ENCODE results near the gene MKLN1.

The MKLN1 gene

DNA sequence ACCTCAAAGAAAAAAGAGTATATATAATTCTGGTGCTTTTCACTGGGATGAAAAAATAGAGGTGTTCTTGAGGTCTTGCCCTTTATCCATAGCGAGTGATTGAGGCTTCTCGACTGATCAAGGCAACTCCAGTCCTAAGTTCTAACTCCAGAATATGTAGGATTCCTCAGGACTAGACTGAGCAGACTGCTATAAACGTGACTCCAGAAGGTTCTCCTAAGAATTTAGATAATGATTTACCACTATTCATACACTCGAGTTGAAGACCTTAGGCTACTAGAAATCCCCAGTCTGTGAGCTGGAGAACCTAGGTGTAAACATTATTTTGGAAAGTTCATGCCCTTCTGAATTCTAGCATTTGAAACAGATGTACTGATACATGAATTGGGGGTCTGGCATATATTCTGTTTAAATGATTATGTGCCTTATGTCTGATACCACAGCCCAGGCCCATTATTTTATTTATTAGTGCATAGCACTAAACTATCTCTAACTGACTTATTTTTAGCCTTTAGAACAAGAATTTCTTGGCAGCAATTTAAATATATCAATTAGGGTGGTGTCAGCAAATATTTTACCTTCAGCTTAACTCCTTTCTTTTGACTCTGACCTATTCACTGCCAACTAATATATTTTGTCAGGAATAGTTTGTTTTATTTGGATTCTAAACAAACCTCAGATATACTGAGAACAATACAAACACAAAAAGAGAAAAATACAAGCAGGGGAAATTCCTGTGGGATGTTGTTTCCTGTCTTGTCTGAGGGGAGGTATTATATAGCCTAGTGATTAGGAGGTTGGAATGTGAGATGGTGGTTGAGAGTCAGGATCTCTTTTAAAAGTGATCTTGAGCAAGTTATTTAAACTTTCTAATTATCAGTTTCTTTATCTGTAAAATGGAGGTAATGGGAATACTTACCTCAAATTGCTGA is 153.0 kb downstream of the MKLN1 start:
- TF ChIP-seq, protein P1, sequence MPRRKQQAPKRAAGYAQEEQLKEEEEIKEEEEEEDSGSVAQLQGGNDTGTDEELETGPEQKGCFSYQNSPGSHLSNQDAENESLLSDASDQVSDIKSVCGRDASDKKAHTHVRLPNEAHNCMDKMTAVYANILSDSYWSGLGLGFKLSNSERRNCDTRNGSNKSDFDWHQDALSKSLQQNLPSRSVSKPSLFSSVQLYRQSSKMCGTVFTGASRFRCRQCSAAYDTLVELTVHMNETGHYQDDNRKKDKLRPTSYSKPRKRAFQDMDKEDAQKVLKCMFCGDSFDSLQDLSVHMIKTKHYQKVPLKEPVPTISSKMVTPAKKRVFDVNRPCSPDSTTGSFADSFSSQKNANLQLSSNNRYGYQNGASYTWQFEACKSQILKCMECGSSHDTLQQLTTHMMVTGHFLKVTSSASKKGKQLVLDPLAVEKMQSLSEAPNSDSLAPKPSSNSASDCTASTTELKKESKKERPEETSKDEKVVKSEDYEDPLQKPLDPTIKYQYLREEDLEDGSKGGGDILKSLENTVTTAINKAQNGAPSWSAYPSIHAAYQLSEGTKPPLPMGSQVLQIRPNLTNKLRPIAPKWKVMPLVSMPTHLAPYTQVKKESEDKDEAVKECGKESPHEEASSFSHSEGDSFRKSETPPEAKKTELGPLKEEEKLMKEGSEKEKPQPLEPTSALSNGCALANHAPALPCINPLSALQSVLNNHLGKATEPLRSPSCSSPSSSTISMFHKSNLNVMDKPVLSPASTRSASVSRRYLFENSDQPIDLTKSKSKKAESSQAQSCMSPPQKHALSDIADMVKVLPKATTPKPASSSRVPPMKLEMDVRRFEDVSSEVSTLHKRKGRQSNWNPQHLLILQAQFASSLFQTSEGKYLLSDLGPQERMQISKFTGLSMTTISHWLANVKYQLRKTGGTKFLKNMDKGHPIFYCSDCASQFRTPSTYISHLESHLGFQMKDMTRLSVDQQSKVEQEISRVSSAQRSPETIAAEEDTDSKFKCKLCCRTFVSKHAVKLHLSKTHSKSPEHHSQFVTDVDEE (CRISPR knock-in tag; IDR thresholded peaks at IDR 0.05) = no peak
- TF ChIP-seq ZC3H10 (CRISPR knock-in tag; IDR thresholded peaks at IDR 0.05) = no peak
- no peak for TF ChIP-seq PATZ1 (CRISPR knock-in tag; IDR thresholded peaks at IDR 0.05; ENCODE audit: borderline replicate concordance)
- TF ChIP-seq TOX (CRISPR knock-in tag; IDR thresholded peaks at IDR 0.05; ENCODE audit: borderline replicate concordance) = no peak
- peak; percentile 46; the same call in 1 of the 2 replicates for TF ChIP-seq ISL1 (CRISPR knock-in tag; IDR thresholded peaks at IDR 0.05)
- no peak for TF ChIP-seq TCF4 (CRISPR knock-in tag; IDR thresholded peaks at IDR 0.05; ENCODE audit: borderline replicate concordance)
- no peak for TF ChIP-seq SNAI2 (CRISPR knock-in tag; IDR thresholded peaks at IDR 0.05)
- no peak for TF ChIP-seq ESRRG (CRISPR knock-in tag; IDR thresholded peaks at IDR 0.05)
- TF ChIP-seq ZNF8 (CRISPR knock-in tag; IDR thresholded peaks at IDR 0.05) = no peak
- TF ChIP-seq POU6F1 (CRISPR knock-in tag; IDR thresholded peaks at IDR 0.05; ENCODE audit: borderline replicate concordance, low read depth) = 0 out of 2 replicates have a peak, but pooled peaks have one; percentile 66
- no peak for TF ChIP-seq GLIS3 (CRISPR knock-in tag; IDR thresholded peaks at IDR 0.05)
- ATAC-seq = peak; percentile 82

- TF ChIP-seq OSR1 (CRISPR knock-in tag; IDR thresholded peaks at IDR 0.05) = no peak
- TF ChIP-seq SNAI2 (CRISPR knock-in tag; IDR thresholded peaks at IDR 0.05) = no peak
- no peak for TF ChIP-seq ZC3H10 (CRISPR knock-in tag; IDR thresholded peaks at IDR 0.05)
- no peak for TF ChIP-seq GLIS3 (CRISPR knock-in tag; IDR thresholded peaks at IDR 0.05)
- TF ChIP-seq ZNF565 (CRISPR knock-in tag; conservative IDR thresholded peaks at IDR 0.05; ENCODE audit: low read depth) = no peak
- TF ChIP-seq ZFP3 (CRISPR knock-in tag; IDR thresholded peaks at IDR 0.05) = no peak
- TF ChIP-seq RARB (CRISPR knock-in tag; IDR thresholded peaks at IDR 0.05) = no peak
- no peak for TF ChIP-seq TCF4 (CRISPR knock-in tag; IDR thresholded peaks at IDR 0.05; ENCODE audit: borderline replicate concordance)
- no peak for ATAC-seq
These were observed 155.1 kb downstream of the MKLN1 start for GRCh38 chr7:131482800-131483199.

DNA sequence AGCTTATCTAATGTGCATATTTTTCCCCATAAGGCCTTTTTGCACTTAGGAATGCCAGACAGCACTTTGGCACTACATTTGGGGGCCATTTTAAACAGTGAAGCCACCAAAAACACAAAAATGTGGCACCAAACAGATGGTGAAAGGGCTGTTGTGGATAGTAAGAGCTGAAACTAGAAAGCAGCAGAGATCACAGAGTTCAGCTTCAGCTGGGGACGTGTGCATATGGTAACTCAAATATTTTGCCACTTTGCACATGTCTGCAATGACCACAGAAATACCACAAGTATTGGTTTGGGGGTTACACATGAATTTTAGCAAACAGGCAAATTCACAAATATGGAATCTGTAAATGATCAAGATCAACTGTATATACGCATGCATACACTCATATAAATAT is 155.9 kb downstream of the MKLN1 start:
- ATAC-seq = no peak
- TF ChIP-seq OSR1 (CRISPR knock-in tag; IDR thresholded peaks at IDR 0.05) (no peak), ZNF565 (CRISPR knock-in tag; conservative IDR thresholded peaks at IDR 0.05; ENCODE audit: low read depth) (no peak), CREB5 (CRISPR knock-in tag; IDR thresholded peaks at IDR 0.05; ENCODE audit: low read depth) (no peak), ZC3H10 (CRISPR knock-in tag; IDR thresholded peaks at IDR 0.05) (no peak), CSRNP3 (CRISPR knock-in tag; IDR thresholded peaks at IDR 0.05) (no peak), BACH2 (CRISPR knock-in tag; IDR thresholded peaks at IDR 0.05; ENCODE audit: borderline replicate concordance) (no peak), CSDC2 (CRISPR knock-in tag; IDR thresholded peaks at IDR 0.05) (no peak), RARB (CRISPR knock-in tag; IDR thresholded peaks at IDR 0.05) (no peak), ZNF8 (CRISPR knock-in tag; IDR thresholded peaks at IDR 0.05) (no peak), ARNTL (CRISPR knock-in tag; IDR thresholded peaks at IDR 0.05; ENCODE audit: borderline replicate concordance, low read depth) (no peak), ISL1 (CRISPR knock-in tag; IDR thresholded peaks at IDR 0.05) (no peak), ZFP3 (CRISPR knock-in tag; IDR thresholded peaks at IDR 0.05) (no peak), TOX (CRISPR knock-in tag; IDR thresholded peaks at IDR 0.05; ENCODE audit: borderline replicate concordance) (no peak)

Measured in SK-N-SH treated with all-trans-retinoic acid at 6 μM for 48 hours (cell line).